NCI-H1105 (cell line): Measurements from ENCODE around the gene LRRFIP2.
"Not testable (repeated sequence)": the region's sequence is repeated elsewhere in the genome, so short reads cannot be mapped to it uniquely, and the experiment has no call there.

Experiments
- DNase-seq: peaks from one replicate; lab custom pipeline; 2025; lab: John Stamatoyannopoulos, UW

Gene LRRFIP2

DNA sequence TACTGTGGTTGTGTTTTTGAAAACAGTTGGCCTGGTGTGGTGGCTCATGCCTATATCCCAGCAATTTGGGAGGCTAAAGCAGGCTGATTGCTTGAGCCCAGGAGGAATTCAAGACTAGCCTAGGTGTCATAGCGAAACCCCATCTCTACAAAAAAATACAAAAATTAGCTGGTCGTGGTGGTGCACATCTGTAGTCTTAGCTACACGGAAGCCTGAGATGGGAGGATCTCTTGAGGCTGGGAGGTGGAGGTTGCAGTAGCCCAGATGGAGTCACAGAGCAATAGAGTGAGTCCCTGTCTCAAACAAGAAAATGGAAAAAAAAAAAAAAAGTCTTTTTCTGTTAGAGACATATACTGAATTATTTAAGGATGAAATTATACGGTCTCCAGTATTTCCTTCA is 14.7 kb upstream of the LRRFIP2 start:
- DNase-seq = no peak

DNA sequence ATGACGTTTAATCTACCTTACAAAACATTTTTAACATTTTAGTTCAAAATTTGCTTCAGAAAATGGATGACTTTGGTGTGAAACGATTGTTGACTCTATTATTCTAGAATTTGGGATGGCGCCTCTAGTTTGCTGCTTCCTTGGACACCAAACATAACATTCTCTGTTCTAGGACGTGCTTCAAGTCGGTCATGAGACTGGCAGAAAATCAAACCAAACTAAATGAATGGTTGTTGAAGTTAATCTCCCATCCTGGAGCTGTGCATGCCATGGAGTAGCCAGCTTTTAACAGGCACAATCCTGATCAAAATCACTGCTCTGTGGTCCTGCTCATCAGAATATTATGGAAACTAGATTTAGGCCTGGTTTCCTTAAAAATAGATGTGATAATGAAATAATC is 9.6 kb upstream of the LRRFIP2 start:
- no peak for DNase-seq

GRCh38 chr3:37183375-37183831 is 9.0 kb upstream of the LRRFIP2 start:
- DNase-seq = no peak

- no peak for DNase-seq
Measured at GRCh38 chr3:37182816-37183215, 8.4 kb upstream of the LRRFIP2 start.

GRCh38 chr3:37181756-37182155 is 7.4 kb upstream of the LRRFIP2 start:
- no peak for DNase-seq

- no peak for DNase-seq
Measured at GRCh38 chr3:37179144-37179967, 5.0 kb upstream of the LRRFIP2 start.

- no peak for DNase-seq
Measured at GRCh38 chr3:37173806-37174205, 576 bp downstream of the LRRFIP2 start.

DNA sequence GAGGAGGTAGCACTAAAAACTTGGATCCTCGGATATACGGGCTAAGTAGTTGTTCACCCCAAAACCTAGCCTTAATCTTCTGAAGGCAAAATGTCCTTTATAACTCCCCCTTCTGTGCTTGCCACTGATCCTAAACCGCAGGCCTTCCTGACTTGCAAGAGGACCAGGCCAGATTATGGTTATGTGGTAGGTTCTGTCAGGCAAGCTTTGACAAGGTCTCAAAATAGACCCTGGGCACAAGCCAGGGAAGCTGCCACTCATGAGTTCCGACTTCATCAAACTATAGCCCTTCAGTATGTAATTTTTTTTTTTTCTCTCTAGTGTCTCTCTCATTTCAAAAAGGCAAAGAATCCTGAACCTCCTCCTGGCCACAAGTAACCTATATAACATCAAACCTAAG is 3.2 kb downstream of the LRRFIP2 start:
- DNase-seq = no peak

DNA sequence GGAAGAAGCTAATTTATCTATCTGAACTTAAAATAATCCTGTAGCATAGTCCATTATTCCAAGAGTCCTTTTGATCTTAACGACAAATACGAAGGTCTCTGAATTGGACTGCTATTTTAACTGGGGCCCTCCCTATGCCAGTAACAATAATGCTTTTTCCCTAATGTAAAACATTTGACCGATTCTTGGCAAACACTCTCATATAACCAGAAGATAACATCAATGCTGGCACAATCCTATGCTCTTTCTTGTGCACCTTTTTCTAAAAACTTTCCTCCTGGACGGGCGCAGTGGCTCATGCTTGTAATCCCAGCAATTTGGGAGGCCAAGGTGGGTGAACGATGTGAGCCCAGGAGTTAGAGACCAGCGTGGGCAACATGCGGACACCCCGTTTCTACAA is 3.9 kb downstream of the LRRFIP2 start:
- DNase-seq = no peak

DNA sequence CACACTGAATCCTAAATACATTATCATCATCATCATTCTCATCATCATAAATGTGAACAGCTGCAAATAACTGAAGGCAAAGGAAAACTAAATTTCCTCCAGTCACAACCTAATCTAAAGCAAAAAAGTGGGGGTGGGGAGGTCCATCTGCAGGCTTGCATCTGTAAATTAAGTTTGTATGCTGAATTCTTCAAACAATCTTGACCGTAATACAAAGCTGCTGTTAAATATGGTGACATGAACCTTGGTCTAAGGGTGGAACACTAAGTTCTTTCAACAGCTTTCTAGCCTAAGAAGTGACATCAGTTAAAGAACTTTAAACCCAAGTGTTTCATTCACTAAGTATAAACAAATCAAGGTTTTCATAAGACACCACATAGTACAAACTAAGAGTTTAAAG is 4.3 kb downstream of the LRRFIP2 start:
- no peak for DNase-seq

DNA sequence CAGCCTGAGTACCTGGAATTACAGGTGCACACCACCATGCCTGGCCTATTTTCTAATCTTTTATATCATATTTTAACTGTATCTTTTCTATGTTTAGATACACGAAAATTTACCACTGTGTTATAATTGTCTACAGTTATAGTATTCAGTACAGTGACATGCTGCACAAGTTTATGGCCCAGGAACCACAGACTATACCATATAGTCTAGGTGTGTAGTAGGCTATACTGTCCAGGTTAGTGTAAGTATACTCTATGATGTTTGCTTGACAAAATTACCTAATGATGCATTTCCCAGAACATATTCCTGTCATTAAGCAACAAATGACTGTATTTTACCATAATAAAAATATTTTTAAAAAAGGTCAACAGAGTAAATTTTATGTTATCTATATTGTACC is 5.5 kb downstream of the LRRFIP2 start:
- DNase-seq = no peak

GRCh38 chr3:37163262-37164015 is 10.9 kb downstream of the LRRFIP2 start:
- DNase-seq = no peak

- no peak for DNase-seq
Measured at GRCh38 chr3:37162501-37163245, 11.7 kb downstream of the LRRFIP2 start.

GRCh38 chr3:37161351-37161750 is 13.0 kb downstream of the LRRFIP2 start:
- no peak for DNase-seq

DNA sequence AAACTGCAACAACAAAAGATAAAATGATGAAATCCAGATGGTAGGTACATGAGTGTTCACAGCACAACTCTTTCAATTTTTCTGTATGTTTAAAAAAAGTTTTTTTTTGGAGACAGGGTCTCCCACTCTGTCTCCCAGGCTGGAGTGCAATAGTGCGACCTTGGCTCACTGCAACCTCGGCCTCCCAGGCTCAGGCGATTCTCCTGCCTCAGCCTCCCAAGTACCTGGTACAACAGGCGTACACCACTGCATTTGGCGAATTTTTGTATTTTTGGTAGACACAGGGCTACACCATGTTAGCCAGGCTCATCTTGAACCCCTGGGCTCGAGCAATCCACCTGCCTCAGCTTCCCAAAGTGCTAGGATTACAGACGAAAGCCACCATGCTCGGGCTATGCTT is 18.6 kb downstream of the LRRFIP2 start:
- DNase-seq = no peak

DNA sequence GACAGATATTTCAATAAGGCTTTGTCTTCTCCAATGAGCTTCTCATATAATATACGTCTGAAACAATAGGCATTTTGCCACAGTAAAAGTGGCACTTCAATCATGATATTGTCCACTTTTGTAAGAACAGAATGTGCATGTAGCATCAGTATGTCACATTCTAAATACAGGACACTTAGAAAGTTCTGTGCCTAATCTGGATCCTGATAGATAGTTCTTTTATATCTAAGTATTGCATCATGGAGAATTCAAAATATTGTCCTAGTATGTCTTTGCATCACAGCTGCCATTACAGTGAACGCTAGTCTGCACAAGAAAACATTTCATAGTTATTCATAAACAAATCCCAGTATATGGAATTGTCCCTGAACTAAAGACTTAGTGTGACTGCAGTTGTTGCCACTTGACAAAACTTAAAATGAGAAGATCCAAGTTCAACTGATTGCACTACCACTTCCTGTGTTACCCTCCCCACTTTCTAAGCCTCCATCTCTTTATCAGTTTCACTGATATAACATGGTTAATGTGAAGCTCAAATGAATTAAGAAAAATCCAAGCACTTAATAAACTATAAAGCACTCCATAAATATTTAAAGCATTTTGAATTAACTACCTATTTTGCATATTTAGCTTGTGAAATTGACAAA is 19.6 kb downstream of the LRRFIP2 start:
- DNase-seq = no peak

DNA sequence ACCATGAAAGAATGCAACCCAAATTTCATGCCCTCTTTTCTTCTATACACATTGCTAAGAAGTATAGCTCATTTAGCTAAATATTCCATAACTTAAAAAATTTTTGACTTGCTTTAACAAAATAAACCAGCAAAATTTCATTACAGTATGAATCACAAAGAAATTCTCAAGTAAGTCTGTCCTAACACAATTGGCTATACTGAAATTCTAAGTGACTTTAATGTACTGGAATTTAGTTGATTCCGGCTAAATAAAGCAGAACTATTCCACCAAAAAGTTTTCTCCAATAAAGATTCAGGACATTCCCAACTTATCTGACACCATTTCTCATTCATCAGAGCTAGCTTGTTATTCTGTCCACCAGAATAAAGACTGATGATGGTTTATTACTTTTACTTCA is 23.8 kb downstream of the LRRFIP2 start:
- no peak for DNase-seq

- no peak for DNase-seq
Measured at GRCh38 chr3:37149257-37149656, 25.1 kb downstream of the LRRFIP2 start.

DNA sequence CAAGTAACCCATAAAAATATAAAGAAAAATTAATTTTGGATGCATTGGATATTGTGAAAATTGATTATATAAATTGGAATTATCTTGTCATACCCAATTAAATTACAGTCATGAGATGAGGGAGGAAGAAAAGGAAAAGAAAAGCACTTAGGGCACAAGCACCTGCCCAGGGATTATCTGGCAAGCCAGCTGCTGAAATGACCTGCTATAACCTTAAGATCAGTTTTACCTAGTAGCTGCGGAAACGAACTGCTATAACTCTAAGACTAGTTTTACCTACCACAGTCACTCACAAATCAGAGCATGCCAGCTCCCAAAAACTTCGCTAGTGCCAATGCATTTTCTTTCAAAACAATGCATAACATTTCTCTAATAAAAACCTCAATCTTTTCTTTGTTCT is 26.2 kb downstream of the LRRFIP2 start:
- DNase-seq = no peak

- DNase-seq = no peak
Measured at GRCh38 chr3:37147666-37148065, 26.7 kb downstream of the LRRFIP2 start.

DNA sequence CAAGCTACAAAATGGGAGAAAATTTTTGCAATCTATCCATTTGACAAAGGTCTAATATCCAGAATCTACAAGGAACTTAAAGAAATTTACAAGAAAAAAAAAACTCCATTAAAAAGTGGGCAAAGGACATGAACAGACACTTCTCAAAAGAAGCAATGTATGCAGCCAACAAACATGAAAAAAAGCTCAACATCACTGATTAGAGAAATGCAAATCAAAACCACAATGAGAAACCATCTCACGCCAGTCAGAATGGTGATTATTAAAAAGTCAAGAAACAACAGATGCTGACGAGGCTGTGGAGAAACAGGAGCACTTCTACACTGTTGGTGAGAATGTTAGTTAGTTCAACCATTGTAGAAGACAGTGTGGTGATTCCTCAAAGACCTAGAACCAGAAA is 27.5 kb downstream of the LRRFIP2 start:
- DNase-seq = not testable (repeated sequence)

- no peak for DNase-seq
Measured at GRCh38 chr3:37145611-37146010, 28.8 kb downstream of the LRRFIP2 start.
